ENCODE measurements around the gene C20orf204.

C20orf204 gene

DNA sequence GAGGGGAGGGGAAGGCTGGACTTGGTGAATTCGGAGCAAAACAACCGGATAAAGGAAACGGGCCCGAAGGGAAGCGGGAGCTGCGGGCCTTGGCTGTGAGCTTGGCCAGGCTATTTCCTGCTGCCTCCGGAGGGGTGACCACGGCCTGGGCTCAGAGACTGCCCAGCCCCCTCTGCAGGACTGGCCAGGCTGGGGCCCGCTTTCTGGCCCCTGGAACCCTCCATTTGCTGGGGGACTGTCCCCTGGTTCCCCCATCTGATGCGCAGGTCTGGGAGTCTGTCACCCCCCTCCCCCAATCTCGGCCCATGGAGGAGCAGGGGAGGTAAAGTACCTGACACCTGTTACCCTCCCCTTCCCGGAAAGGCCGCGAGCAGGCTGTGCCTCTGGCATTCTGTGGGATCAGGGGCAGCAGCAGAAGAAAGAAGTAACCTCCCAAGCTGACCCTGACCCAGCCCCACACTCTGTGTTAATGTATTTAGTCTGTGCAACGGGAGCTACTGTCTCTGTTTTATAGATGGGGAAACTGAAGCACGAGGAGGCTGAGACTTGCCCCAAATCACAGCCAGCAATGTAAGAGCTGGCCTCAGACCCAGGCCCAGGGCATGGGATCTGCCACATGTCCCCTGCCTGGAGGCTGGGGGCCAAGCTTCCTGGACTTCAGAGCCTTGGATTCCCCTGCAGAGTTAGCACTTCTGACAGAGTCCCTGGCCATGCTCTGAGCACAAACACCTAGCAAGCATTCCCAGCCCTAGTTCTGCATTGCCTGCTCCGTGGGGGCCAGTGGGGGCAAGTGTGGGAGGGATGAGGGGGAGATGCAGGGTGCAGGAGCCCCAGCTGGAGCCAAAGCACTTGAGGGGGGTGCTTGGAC is 3.5 kb downstream of the C20orf204 start:
- no peak for DNase-seq (ENCODE audit: low read depth)
- peak overlapping the region; percentile 37 for H3K4me3 ChIP-seq (ENCODE audit: low read depth, low read length)
- TF ChIP-seq, protein P1, sequence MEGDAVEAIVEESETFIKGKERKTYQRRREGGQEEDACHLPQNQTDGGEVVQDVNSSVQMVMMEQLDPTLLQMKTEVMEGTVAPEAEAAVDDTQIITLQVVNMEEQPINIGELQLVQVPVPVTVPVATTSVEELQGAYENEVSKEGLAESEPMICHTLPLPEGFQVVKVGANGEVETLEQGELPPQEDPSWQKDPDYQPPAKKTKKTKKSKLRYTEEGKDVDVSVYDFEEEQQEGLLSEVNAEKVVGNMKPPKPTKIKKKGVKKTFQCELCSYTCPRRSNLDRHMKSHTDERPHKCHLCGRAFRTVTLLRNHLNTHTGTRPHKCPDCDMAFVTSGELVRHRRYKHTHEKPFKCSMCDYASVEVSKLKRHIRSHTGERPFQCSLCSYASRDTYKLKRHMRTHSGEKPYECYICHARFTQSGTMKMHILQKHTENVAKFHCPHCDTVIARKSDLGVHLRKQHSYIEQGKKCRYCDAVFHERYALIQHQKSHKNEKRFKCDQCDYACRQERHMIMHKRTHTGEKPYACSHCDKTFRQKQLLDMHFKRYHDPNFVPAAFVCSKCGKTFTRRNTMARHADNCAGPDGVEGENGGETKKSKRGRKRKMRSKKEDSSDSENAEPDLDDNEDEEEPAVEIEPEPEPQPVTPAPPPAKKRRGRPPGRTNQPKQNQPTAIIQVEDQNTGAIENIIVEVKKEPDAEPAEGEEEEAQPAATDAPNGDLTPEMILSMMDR (conservative IDR thresholded peaks at IDR 0.05; ENCODE audit: low read depth, low read length): no peak

DNA sequence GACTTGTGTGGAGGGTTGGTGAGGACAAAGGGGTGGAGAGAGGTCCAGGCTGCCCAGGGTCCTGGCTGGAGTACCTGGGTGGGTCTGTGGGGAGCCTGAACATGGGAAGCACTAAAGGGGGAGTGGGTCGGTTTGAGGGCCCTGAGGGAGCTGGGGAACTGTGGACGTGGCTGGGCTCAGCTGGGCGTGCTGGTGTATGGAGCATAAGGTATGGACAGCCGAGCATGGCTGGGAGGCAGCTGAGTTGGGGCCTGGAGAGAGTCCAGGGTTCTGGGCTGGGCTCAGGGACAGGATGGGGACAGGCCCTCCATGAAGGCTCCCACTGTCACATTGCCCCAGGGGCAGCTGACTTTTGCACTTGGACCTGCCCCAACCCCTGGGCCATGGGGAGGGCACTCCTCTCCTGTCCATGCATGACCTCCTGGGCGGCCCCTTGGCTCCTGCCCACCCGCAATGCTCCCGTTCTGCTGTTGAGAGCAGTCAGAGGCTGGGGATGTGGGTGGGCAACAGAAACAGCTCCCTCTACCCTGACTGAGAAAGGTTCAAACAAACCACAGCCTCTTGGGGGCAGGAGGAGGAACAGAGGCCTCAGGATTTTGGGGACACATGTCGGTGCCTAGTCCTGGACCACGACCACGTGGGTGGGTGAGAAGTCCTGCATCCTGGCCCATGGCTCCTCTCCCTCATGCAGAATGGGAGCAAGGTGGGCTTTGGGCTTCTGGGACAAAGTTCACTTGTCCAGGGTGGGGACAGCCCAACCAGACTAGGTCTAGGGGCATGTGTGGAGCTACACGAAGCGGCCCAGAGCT is 4.5 kb downstream of the C20orf204 start:
- H3K4me3 ChIP-seq (ENCODE audit: low read depth, low read length): no peak overlapping the region
- no peak for DNase-seq (ENCODE audit: low read depth)
- TF ChIP-seq, protein P1 (conservative IDR thresholded peaks at IDR 0.05; ENCODE audit: low read depth, low read length): no peak

DNA sequence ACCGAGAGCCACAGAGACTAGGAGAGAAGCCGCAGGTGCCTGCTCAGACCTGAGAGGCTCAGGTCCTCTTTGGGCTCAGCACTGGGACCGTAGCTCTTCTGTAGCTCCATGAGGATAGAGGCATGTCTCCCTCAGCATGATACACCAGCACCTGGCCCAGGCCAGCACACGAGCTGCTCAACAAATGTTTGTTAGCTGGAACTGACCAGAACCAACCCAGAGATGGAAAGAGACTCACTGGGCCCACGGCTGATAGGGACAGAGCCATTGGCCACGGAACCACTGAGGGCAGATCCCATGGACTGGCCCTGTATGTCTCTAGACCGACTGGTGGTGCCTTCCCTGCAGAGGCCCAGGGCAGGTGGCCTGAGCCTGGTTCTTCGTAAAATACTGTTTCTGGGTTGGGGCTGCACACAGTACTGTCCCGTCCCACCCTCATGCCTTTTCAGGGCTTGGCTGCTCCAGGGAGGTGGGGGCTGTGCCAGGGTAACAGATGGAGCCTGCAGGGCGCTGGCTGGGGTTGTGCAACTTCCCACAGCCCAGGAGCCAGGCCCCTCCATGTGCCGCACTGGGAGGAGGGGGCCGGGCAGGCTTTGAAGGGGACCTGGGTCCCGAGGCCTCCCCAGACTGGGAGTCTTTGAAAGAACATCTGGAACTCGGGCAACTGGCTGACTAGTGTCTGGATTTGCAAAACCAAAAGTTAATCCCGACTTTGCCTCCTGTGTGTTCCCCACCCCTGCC is 5.2 kb downstream of the C20orf204 start:
- no peak overlapping the region for H3K4me3 ChIP-seq (ENCODE audit: low read depth, low read length)
- TF ChIP-seq, protein P1 (conservative IDR thresholded peaks at IDR 0.05; ENCODE audit: low read depth, low read length): no peak
- DNase-seq (ENCODE audit: low read depth): no peak

DNA sequence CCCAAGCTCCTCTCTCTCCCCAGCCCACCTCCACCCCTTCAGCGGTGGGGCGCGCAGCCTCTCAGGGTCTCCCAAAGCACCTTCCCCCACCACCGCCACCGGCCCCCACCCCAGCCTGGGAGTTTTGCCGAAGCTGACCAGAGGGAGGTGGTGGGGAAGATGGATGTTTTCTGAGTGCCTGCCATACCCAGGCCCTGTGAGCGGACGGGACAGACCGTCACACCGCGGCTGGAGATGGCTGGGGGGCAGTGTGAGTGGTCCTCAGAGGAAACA is 5.7 kb downstream of the C20orf204 start:
- DNase-seq (ENCODE audit: low read depth): no peak
- no peak overlapping the region for H3K4me3 ChIP-seq (ENCODE audit: low read depth, low read length)
- TF ChIP-seq, protein P1 (conservative IDR thresholded peaks at IDR 0.05; ENCODE audit: low read depth, low read length): no peak

DNA sequence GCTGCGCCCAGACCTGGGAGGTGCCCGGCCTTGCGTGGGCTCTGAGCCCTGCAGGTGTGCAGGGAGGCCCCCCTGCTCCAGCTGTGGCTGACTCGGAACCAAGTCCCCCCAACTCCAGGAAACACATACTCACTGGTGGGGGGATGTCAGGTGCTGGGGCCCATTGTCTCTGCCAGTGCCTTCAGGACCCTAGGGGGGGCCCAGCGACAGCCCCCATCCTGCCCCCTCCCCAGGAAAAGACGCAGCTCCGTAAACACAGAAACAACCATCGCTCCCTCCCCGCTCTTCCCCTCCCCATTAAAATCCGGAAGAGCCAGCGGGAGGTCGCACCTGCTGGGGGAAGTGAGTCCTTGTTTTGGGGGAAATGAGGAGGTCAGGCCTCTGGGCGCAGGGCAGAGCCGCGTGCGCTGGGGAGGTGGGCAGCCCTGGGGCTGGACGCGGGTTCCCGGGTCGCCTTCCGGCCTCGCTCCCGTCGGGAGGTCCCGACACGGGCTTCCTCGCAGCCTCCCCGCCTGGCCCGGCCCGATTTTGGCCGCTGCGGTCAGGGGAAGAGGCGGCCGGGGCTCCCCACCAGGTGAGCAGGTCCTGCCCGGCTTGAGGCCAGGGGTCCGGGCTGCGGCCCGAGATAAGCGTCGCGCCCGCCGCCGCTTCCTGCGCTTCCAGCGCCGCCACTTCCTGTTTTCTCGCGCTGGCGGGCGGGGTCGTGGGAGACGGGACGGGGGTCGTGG is 6.2 kb downstream of the C20orf204 start:
- no peak for DNase-seq (ENCODE audit: low read depth)
- TF ChIP-seq, protein P1 (conservative IDR thresholded peaks at IDR 0.05; ENCODE audit: low read depth, low read length): no peak
- no peak overlapping the region for H3K4me3 ChIP-seq (ENCODE audit: low read depth, low read length)

DNA sequence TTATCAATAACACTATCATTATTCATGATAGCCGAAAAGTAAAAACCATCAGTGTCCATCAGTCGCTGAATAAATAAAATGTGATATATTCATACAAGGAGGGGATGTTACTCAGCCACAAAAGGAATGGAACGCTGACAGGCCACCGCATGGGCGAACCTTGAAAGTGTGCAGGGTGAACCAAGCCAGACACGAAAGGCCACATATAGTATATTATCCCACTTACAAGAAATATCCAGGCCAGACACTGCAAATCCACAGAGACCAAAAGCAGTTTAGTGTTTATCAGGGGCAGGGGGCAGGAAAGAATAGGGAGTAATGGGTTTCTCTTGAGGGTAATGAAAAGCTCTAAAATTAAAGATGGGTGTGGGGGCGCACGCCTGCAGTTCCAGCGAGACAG is 7.8 kb downstream of the C20orf204 start:
- TF ChIP-seq, protein P1 (conservative IDR thresholded peaks at IDR 0.05; ENCODE audit: low read depth, low read length): no peak
- H3K4me3 ChIP-seq (ENCODE audit: low read depth, low read length): no peak overlapping the region
- no peak for DNase-seq (ENCODE audit: low read depth)
